ENCODE results near the gene WBP2. TPM values are rescaled to one million over a fixed set of nuclear protein-coding genes. Genes with fewer than 3 reads are reported as not detected.
A peak's percentile ranks its signal among the peaks of the same experiment; 100 is the strongest.

The WBP2 gene
- 100 to 1,000 TPM; 107 TPM for total RNA-seq

DNA sequence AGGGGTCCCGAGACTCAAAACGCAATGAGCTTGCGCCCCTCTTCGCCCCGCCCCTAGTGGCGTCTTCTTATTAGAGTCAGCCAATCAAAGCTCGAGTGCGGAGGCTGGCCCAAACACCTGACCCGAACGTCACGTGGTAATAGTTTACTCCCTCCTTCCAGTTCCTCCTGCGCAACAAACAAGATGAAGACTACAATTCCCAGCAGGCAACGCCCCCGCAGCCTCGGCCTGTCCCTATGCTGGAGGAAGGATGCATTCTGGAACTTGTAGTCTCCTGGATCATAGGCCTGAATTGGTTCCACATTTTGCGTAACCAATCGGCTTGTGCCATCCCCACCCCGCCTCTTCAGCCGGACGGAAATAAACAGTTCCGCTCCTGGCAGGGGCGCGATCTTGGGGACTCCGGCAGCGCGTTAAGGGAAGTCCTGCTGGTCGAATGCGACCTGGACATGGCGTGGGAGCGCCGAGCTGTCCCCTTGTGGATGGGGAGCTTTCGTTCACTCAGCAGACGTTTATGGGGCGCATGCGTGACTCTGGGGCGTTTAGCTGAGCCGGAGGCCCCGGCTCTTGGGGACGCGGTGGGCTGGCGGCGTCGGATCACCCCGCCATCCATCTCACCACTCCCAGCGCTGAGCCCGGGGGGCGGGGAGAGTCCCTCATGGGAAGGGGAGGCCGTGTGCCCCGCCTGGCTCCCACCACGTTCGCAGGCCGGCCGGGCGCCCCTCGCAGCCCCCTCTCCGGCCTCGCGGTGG lies at the start of gene WBP2:
Gene WBP2 (minus strand): TSS at position 26 of the 752 bp plus-strand sequence. CDS start 38 bp downstream, outside the sequence.
- peak; percentile 90 for ATAC-seq (ENCODE audit: low read depth)
- Mint-ChIP-seq H3K27me3 (no peaks in the 10 kb centered on the region), H3K4me3 (no peak within 1 kb of the TSS), H3K27ac (peak within 1 kb of the TSS; percentile 90), H3K36me3 (no peaks in the 10 kb centered on the region), H3K4me1 (peaks cover 25% of the 10 kb centered on the region), H3K9me3 (no peaks in the 10 kb centered on the region)
- POLR2A ChIA-PET: interaction anchor here (0.7 to 9.0 kb wide), 21 partner anchors 9 to 123 kb away, joined by 3 to 101 read pairs (median 10); partner anchors contain the start of genes ACOX1, GALK1, TRIM47 and TRIM65
- DNase-seq: peak; percentile 89

DNA sequence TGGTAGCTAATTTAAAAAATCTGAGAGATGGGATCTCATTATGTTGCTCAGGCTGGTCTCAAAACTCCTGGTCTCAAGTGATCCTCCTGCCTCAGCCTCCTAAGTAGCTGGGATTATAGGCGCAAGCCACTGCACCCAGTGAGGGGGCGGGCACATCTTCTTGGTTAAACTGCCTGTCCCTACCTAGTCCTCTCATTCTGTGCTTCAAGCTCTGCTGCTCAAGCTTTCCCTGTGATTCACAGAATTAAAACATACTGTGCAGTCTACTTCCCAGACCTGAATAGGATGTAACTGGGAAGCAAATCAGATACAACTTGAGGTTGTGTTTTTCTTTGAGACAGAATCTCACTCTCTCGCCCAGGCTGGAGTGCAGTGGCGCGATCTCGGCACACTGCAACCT lies 47.3 kb upstream of the WBP2 start:
- Mint-ChIP-seq H3K4me1 (peaks cover 10% of the 10 kb centered on the region), H3K36me3 (no peaks in the 10 kb centered on the region), H3K27me3 (no peaks in the 10 kb centered on the region), H3K9me3 (no peaks in the 10 kb centered on the region), H3K27ac (no peak overlapping the region), H3K4me3 (no peak overlapping the region)
- DNase-seq: no peak
- ATAC-seq (ENCODE audit: low read depth): no peak
- POLR2A ChIA-PET: no interaction called here

DNA sequence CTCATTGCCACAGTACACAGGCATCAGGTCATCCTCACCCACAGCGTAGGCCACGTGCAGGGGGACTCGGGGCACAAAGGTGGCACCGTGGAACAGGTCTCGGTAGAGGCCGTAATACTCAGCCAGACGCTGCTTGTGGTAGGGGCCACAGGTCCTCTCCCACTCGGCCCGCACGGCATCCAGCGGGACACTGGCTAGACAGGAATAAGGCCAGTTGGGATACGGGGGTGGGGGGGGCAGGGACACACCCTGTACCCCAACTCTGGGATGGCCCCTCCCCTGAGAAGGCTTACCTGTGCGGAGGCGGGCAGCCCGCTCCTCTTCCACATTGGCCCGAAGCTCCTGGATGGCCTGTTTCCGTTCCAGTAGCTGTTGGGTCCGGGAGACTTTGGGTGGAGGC lies 46.6 kb upstream of the WBP2 start:
- no peak for DNase-seq
- no peak for ATAC-seq (ENCODE audit: low read depth)
- Mint-ChIP-seq H3K4me3 (no peak overlapping the region), H3K27ac (no peak overlapping the region), H3K4me1 (peaks cover 12% of the 10 kb centered on the region), H3K36me3 (no peaks in the 10 kb centered on the region), H3K9me3 (no peaks in the 10 kb centered on the region), H3K27me3 (no peaks in the 10 kb centered on the region)
- POLR2A ChIA-PET: interaction anchor here (1.1 kb wide), 2 partner anchors 23 to 68 kb away, joined by 3 read pairs; partner anchors contain the start of gene TRIM47

DNA sequence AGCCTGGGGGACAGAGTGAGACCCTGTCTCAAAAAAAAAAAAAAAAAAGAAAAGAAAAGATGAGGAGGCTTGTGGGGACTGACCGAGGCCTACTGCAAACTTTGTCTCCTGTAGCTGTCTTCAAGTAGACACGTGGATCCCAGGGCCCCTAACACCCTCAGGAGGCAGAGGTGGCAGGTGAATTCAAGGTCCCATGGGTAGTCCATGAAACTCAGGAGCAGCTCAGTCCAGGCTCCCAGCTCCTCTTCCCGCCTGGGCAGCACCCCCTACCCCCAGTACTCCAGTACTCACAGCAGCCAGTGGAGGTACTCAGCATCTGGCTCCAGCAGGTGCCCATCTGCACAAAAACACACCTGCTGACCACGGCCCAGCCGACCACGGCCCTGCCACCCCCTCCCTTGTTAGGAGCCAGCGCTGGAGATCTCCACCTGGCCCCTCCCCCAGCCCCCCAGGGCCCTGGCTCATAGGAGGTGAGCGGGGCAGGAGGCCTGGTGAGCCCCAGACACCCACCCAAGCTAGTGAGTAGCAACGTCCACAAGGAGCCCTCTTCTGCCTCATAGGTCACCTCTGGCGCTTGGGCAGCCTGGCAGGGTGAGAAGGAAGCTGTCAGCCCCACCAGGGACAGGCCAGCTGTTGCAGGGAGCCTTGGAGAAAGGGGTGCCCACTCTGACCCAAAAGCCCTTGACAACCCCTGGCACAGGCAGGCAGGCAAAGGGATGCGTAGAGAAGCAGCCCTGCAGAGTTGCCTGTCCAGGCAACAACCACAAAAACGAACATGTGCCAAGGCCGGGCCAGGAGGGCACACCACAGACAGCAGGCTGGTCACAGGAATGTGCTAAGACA lies 45.8 kb upstream of the WBP2 start:
- no peaks in the 10 kb centered on the region for H3K9me3 Mint-ChIP-seq
- H3K27ac Mint-ChIP-seq: no peak overlapping the region
- ATAC-seq (ENCODE audit: low read depth): no peak
- H3K27me3 Mint-ChIP-seq: no peaks in the 10 kb centered on the region
- POLR2A ChIA-PET: interaction anchor here (0.6 to 1.1 kb wide), 5 partner anchors 23 to 304 kb away, joined by 3 read pairs; partner anchors contain the start of gene TRIM47
- no peaks in the 10 kb centered on the region for H3K36me3 Mint-ChIP-seq
- no peak for DNase-seq
- no peak overlapping the region for H3K4me3 Mint-ChIP-seq
- peaks cover 11% of the 10 kb centered on the region for H3K4me1 Mint-ChIP-seq

DNA sequence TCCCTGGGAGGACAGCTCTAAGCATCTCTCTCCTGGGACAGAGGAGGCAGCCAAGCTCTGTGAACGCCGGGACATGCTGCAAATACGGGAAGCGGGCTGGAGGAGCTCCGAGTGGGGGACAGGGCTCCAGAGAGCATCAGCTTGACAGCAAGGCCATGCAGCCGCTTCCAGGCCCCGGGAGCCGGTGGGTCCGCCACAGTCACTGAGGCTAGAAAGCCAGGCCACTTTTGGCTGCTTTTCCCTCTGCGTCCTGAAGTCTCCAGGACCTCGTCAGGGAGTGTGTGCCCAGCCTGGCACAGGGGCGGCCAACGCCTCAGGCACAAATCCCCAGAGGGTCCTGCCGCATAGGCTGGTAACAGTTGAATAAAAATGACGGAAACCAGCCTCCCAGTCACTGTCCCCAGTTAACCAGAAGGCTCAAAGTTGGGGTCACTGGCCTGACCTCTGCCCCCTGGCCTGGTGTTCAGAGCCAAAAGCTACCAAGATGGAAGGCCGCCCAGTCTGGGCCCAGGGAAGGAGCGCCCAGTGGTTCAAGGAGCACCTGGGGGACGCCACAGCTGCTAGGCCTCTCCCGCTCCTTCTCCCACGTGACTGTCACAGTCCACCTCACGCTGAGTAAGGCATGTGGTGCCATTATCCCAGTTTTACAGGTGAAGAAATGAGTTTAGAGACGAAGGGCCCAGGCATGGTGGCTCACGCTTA lies 44.8 kb upstream of the WBP2 start:
- peaks cover 14% of the 10 kb centered on the region for H3K4me1 Mint-ChIP-seq
- POLR2A ChIA-PET: interaction anchor here (0.6 to 2.0 kb wide), 3 partner anchors 117 to 245 kb away, joined by 3 to 5 read pairs (median 3); a partner anchor contains a TSS
- no peaks in the 10 kb centered on the region for H3K9me3 Mint-ChIP-seq
- ATAC-seq (ENCODE audit: low read depth): no peak
- no peak overlapping the region for H3K27ac Mint-ChIP-seq
- H3K4me3 Mint-ChIP-seq: no peak overlapping the region
- H3K27me3 Mint-ChIP-seq: no peaks in the 10 kb centered on the region
- DNase-seq: no peak
- H3K36me3 Mint-ChIP-seq: no peaks in the 10 kb centered on the region

DNA sequence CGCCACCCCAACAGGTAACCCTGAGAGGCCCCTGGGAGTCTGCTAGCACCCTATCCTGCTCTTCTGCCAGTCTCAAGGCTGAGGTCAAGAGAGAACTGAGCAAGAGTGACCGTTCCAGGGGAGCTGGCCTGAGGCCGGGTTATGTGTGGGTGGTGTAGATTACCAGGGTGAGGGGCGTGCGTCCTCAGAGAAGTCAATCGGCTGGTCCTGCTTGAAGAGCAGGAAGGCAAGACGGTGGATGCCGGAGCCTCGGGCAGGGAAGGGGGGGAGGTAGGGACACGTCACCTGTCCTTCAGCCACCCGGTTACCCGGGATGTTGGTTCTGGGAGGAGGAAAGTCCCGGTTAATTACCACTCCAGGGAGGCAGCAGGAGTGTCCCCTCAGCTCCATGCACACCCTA lies 44.2 kb upstream of the WBP2 start:
- POLR2A ChIA-PET: interaction anchor here (0.6 to 2.0 kb wide), 3 partner anchors 110 to 119 kb away, joined by 3 to 5 read pairs (median 3); a partner anchor contains a TSS
- no peak for DNase-seq
- no peaks in the 10 kb centered on the region for H3K36me3 Mint-ChIP-seq
- no peaks in the 10 kb centered on the region for H3K27me3 Mint-ChIP-seq
- H3K4me1 Mint-ChIP-seq: peaks cover 15% of the 10 kb centered on the region
- no peak for ATAC-seq (ENCODE audit: low read depth)
- H3K9me3 Mint-ChIP-seq: no peaks in the 10 kb centered on the region
- no peak overlapping the region for H3K27ac Mint-ChIP-seq
- no peak overlapping the region for H3K4me3 Mint-ChIP-seq

DNA sequence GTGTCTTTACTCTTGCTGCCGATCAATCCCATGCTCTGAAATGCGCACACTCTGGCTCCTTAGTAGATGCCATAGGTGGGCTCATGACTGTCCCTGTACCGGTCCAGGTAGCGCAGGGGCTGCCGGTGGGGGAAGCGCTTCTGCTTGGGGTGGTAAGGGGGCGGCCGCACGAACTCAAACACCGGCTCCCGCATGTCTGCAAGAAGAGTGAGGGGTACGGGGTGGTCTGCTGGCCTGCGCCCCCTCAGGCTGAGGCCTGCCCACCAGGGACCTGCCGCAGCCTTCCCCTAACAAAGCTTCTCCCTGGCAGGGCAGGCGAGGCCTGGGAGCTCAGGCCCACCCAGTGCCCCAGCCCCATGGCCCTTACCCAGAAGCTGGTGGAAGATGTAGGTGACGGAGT lies 43.7 kb upstream of the WBP2 start:
- no peak for ATAC-seq (ENCODE audit: low read depth)
- Mint-ChIP-seq H3K4me1 (peaks cover 16% of the 10 kb centered on the region), H3K27ac (no peak overlapping the region), H3K4me3 (no peak overlapping the region), H3K36me3 (no peaks in the 10 kb centered on the region), H3K9me3 (no peaks in the 10 kb centered on the region), H3K27me3 (no peaks in the 10 kb centered on the region)
- no peak for DNase-seq
- POLR2A ChIA-PET: interaction anchor here (0.6 to 5.4 kb wide), 3 partner anchors 21 to 116 kb away, joined by 3 to 68 read pairs (median 5); partner anchors contain the start of gene TRIM47

DNA sequence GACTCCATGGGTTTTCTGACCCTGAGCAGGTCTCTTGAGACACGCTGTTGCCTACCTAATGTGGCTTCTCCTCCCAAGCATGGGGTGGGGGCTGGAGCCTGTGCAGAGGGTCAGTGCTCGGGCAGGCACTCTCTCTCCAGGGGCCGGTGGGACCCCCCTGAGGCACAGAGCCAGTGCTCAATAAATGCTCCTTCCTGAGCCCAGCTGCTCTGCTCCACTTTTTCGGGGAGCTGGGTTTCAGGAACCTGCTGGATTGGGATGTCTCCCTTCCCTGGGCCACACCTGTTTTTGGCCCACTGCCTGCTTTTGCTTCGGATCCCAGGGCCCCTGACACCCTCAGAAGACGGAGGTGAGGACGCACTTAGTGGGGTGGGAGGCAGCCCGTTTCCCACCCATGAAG lies 42.9 kb upstream of the WBP2 start:
- peaks cover 18% of the 10 kb centered on the region for H3K4me1 Mint-ChIP-seq
- ATAC-seq (ENCODE audit: low read depth) (no peak), DNase-seq (no peak)
- H3K36me3 Mint-ChIP-seq: no peaks in the 10 kb centered on the region
- H3K4me3 Mint-ChIP-seq: peak overlapping the region; percentile 73
- no peaks in the 10 kb centered on the region for H3K27me3 Mint-ChIP-seq
- no peaks in the 10 kb centered on the region for H3K9me3 Mint-ChIP-seq
- no peak overlapping the region for H3K27ac Mint-ChIP-seq
- POLR2A ChIA-PET: interaction anchor here (2.0 to 5.4 kb wide), 3 partner anchors 21 to 115 kb away, joined by 5 to 68 read pairs (median 20); partner anchors contain the start of genes TRIM47 and WBP2

DNA sequence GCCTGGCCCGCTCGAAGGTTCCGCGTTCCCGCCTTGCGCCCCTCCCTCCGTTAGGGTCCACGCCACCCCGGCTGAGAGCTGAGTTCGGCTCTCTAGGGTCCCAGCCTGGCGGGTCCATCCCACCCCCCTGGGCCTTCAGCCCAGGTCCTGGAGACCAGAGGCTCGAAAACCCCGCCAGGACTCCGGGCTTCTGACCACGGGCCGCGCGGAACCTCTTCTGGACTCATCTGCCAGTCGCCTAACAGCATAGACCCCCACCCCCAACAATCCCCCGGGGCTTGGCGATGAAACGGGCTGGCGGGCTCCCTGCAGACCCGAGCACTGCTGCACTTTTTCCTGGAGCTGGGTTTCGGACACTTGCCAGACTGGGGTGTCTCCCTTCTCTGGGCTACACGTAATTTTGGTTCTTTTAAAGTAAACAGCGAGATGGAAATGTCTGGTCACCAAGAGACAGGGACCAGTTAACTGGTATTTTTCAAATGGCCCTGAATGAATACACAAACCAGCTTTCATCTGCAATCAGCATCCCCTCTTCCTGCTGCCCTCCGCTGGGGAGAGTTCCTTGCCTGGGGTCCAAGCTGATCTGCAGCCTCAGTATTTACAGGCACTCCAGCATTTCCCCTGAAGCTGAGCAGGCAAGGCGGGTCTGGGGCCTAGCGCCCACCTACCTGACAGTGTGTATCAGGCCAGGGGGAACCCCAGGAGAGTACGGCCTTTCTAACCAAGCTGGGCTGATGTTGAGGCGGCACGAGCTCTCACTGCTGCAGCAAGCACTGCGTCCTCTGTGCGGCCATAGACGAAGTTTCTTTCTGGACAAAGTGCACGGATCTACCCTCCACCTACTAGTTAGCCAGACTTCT lies 42.3 kb upstream of the WBP2 start:
- Mint-ChIP-seq H3K4me1 (peaks cover 18% of the 10 kb centered on the region), H3K27ac (peak overlapping the region; percentile 67), H3K9me3 (no peaks in the 10 kb centered on the region), H3K27me3 (no peaks in the 10 kb centered on the region), H3K36me3 (no peaks in the 10 kb centered on the region), H3K4me3 (peak overlapping the region; percentile 73)
- DNase-seq: no peak
- POLR2A ChIA-PET: interaction anchor here (1.0 to 5.4 kb wide), 13 partner anchors 20 to 178 kb away, joined by 3 to 68 read pairs (median 9); partner anchors contain the start of genes ACOX1, GALR2, SRP68 and TEN1
- ATAC-seq (ENCODE audit: low read depth): no peak

DNA sequence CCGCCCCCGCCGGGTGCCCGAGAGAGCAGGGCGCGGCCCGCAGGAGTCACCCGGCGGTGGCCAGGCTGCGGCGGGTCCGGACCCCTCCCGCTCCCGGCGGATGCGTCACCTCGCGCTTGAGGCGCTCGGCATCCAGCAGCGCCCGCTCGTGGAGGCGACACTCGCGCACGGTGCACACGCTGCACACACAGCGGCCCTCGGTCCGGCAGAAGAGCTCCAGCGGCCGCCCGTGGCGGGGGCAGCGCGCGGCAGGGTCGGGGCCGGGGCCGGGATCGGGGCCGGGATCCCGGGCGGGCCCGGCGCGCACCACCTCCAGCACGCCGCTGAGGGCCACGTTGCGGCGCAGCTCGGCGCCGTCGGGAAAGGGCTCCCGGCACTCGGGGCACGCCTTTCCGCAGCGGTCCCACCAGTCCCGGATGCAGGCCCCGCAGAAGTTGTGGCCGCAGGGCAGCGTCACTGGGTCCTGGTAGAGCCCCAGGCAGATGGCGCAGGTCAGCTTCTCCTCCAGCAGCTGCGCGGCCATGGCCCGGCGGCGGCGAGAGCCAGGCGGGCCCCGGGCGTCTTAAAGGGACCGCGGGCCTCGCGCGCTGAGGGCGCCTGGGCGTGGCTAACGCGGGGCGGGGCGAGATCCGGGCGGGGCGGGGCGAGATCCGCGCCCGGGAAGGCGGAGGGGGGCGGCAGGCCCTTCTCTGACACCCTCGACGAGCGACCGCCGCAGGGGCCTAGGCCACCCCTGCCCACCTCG lies 41.5 kb upstream of the WBP2 start, which contains the start of gene TRIM65:
Gene TRIM65 (minus strand): TSS at position 537 of the 745 bp plus-strand sequence. CDS start 14 bp downstream, at position 523.
- no peaks in the 10 kb centered on the region for H3K27me3 Mint-ChIP-seq
- POLR2A ChIA-PET: interaction anchor here (0.5 to 5.4 kb wide), 20 partner anchors 9 to 179 kb away, joined by 3 to 68 read pairs (median 6); partner anchors contain the start of genes ACOX1, GALR2, SRP68 and TEN1
- no peaks in the 10 kb centered on the region for H3K9me3 Mint-ChIP-seq
- no peaks in the 10 kb centered on the region for H3K36me3 Mint-ChIP-seq
- H3K4me3 Mint-ChIP-seq: peak within 1 kb of the TSS; percentile 87
- peak; percentile 87 for ATAC-seq (ENCODE audit: low read depth)
- H3K4me1 Mint-ChIP-seq: peaks cover 18% of the 10 kb centered on the region
- DNase-seq: peak; percentile 89
- H3K27ac Mint-ChIP-seq: peak within 1 kb of the TSS; percentile 86

DNA sequence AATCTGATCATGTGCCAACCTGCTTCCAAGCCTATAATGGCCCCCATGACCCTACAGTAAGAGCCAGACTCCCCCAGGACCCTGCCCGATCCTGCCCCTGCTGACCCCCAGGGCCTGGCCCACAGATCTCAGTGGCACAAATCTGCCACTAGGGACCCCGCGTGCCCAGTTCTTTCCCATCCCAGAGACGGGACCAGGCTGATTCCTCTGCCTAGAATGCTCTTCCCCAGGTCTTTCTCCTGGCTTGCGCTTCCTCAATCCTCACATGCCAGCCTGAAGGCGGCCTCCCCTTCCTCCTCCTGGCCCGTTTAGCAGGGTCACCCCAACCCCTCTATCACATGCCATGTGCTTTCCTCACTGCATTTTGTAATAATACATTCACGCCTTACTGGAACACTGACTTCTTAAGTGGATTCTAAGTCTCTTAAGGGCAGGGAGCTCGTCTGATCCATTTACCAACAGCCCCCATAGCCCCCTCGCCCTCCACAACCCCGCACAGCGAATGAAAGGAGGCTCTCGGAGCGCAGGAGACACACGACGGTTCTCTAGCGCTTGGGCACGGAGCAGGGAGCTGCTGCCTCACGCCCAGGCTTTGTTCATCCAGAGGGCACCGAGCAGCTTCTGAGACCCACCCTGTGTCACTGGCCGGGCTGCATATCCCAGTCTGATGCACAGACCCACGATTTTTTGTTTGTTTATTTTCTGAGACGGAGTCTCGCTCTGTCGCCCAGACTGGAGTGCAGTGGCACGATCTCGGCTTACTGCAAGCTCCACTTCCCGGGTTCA lies 40.4 kb upstream of the WBP2 start:
- Mint-ChIP-seq H3K27me3 (no peaks in the 10 kb centered on the region), H3K4me1 (peaks cover 18% of the 10 kb centered on the region), H3K9me3 (no peaks in the 10 kb centered on the region), H3K27ac (peak overlapping the region; percentile 86), H3K4me3 (peak overlapping the region; percentile 87), H3K36me3 (no peaks in the 10 kb centered on the region)
- peak; percentile 47 for DNase-seq
- peak; percentile 1 for ATAC-seq (ENCODE audit: low read depth)
- POLR2A ChIA-PET: interaction anchor here (1.2 to 5.4 kb wide), 15 partner anchors 8 to 176 kb away, joined by 3 to 68 read pairs (median 9); partner anchors contain the start of genes SRP68, TRIM47, UNC13D and WBP2

Measured in activated naive CD8-positive, alpha-beta T cell treated with anti-CD3 and anti-CD28 coated beads, Interleukin-2, amount 10 ng/mL, durations not matched to agents 7 days and 5 days (primary cell).